Lower leg skin (tissue), 3 donors: ENCODE results near the gene GPC5.

Experiments
- POLR2A ChIP-seq, 2 donors: fragments of 450-650 bp; IDR thresholded peaks; one replicate each; pipeline ENCODE4 v1.6.1; 2016 to 2017; ENCODE audit warnings: antibody characterized with exemption in 2 of 2, mild to moderate bottlenecking in 1 of 2, moderate library complexity in 1 of 2
- TF ChIP-seq, protein P1 (sequence below), 3 donors: fragments of 450-650 bp; IDR thresholded peaks; one replicate each; pipeline ENCODE4 v1.5.1; 2016; ENCODE audit warnings: antibody characterized with exemption in 3 of 3, mild to moderate bottlenecking in 3 of 3, moderate library complexity in 2 of 3

DNA sequence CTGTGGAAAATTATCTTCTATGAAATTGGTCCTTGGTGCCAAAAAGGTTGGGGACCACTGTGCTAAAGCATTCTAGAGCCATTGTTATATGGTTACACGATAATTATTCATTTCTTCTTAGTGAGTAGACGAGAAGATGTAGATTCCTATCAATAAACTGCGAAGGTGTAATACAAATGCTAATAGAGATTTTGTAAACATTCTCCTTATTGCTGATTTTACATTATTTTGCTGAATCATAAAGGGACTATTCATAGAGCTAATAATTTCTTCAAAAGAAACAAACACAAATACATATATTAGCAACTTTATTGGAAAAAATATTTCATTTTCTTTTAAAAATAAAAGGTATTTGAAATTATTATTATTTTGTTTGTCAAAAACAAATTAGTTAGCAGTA is 1005.2 kb downstream of the GPC5 start:
- no peak for TF ChIP-seq POLR2A (IDR thresholded peaks at IDR 0.05)
- TF ChIP-seq, protein P1, sequence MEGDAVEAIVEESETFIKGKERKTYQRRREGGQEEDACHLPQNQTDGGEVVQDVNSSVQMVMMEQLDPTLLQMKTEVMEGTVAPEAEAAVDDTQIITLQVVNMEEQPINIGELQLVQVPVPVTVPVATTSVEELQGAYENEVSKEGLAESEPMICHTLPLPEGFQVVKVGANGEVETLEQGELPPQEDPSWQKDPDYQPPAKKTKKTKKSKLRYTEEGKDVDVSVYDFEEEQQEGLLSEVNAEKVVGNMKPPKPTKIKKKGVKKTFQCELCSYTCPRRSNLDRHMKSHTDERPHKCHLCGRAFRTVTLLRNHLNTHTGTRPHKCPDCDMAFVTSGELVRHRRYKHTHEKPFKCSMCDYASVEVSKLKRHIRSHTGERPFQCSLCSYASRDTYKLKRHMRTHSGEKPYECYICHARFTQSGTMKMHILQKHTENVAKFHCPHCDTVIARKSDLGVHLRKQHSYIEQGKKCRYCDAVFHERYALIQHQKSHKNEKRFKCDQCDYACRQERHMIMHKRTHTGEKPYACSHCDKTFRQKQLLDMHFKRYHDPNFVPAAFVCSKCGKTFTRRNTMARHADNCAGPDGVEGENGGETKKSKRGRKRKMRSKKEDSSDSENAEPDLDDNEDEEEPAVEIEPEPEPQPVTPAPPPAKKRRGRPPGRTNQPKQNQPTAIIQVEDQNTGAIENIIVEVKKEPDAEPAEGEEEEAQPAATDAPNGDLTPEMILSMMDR (IDR thresholded peaks at IDR 0.05) = no peak
